HepG2 (cell line): ENCODE results near the gene HAND1. TPM values are rescaled to one million over a fixed set of nuclear protein-coding genes. Genes with fewer than 3 reads are reported as not detected.

ENCODE experiments used
- ATAC-seq: fragments of 200-7000 bp; cut with Tn5 transposase; 3 replicates; pipeline ENCODE4 v1.9.1; 2020; ENCODE audit warnings: mild to moderate bottlenecking, moderate library complexity
- BruUV-seq: library from RNA; stranded (reverse); fragments of 400-500 nt; replicated peaks from 2 replicates; lab custom pipeline; 2021; lab: Mats Ljungman, UMichigan
- CTCF ChIA-PET: fragments of 300-600 bp; formaldehyde crosslinking; extraction: SDS; loops from one replicate; lab custom pipeline; 2021; ENCODE audit warnings: low total read pairs, inconsistent platforms, low intra/inter-chr PET ratio; lab: Yijun Ruan, JAX
- POLR2A ChIA-PET: fragments of 350-600 bp; sonication (Branson Sonifier 250); formaldehyde crosslinking; loops from one replicate; lab custom pipeline; 2020; ENCODE audit warnings: antibody characterized with exemption, inconsistent platforms; lab: Yijun Ruan, JAX
- DNase-seq: peaks from one replicate; pipeline ENCODE4 v3.0.0-alpha.2; 2015; ENCODE audit warnings: low spot score
- FAIRE-seq: peaks from 3 replicates; lab custom pipeline; 2011; peaks lifted over from hg19 to GRCh38; lab: Jason Lieb, UNC
- H2AFZ ChIP-seq: one replicate; pipeline ENCODE4 v1.6.1; 2011; ENCODE audit warnings: low read length, inconsistent platforms
- H3K27ac ChIP-seq: fragments of 300-600 bp; 3 replicates; pipeline ENCODE4 v1.8.0; 2011; ENCODE audit warnings: mixed run types, mild to moderate bottlenecking, mixed read lengths, low read length, inconsistent platforms; ENCODE audit not compliant: insufficient read depth; ENCODE audit errors: extremely low read length
- H3K27me3 ChIP-seq, 2 experiments: fragments of 200-600 bp in 1 of 2; 2 replicates in 1 of 2; 3 replicates in 1 of 2; pipeline versions ENCODE4 v1.6.0 to v1.8.0; 2011; ENCODE audit warnings: low read length in 2 of 2, mild to moderate bottlenecking in 2 of 2, moderate library complexity in 2 of 2, inconsistent platforms in 1 of 2; ENCODE audit not compliant: insufficient read depth in 2 of 2, control insufficient read depth in 1 of 2
- H3K36me3 ChIP-seq, 2 experiments: fragments of 200-600 bp in 1 of 2; replicated peaks in 1 of 2; 2 replicates in 1 of 2; 3 replicates in 1 of 2; pipeline versions ENCODE4 v1.5.1 to v1.8.0; 2011; ENCODE audit warnings: low read length in 2 of 2, inconsistent platforms in 1 of 2; ENCODE audit not compliant: insufficient read depth in 2 of 2, control insufficient read depth in 1 of 2
- H3K4me1 ChIP-seq: 2 replicates; pipeline ENCODE4 v1.5.1; 2012; ENCODE audit warnings: low read length, inconsistent platforms; ENCODE audit not compliant: insufficient read depth
- H3K4me2 ChIP-seq: 2 replicates; pipeline ENCODE4 v1.6.0; 2011; ENCODE audit warnings: low read depth, low read length, inconsistent platforms
- H3K4me3 ChIP-seq, 3 experiments: fragments of 200-600 bp in 1 of 3; sonication (generic), shearing (Covaris generic) in 1 of 3; replicated peaks in 1 of 3; 2 replicates each; pipeline ENCODE4 v1.5.1; 2011 to 2016; ENCODE audit warnings: low read length in 3 of 3, inconsistent platforms in 2 of 3, low read depth in 2 of 3, mild to moderate bottlenecking in 2 of 3, control low read depth in 1 of 3, mixed read lengths in 1 of 3; ENCODE audit not compliant: insufficient read depth in 1 of 3
- H3K79me2 ChIP-seq: one replicate; pipeline ENCODE4 v1.6.1; 2011; ENCODE audit warnings: low read length, inconsistent platforms; ENCODE audit not compliant: insufficient read depth
- H3K9ac ChIP-seq: 2 replicates; pipeline ENCODE4 v1.6.0; 2011; ENCODE audit warnings: mild to moderate bottlenecking, low read depth, low read length, inconsistent platforms; ENCODE audit not compliant: insufficient read depth
- H3K9me3 ChIP-seq: 2 replicates; pipeline ENCODE4 v1.5.1; 2012; ENCODE audit warnings: mild to moderate bottlenecking, low read length
- H4K20me1 ChIP-seq: 2 replicates; pipeline ENCODE4 v1.6.0; 2011; ENCODE audit warnings: inconsistent platforms, mild to moderate bottlenecking, low read length, moderate library complexity; ENCODE audit not compliant: insufficient read depth
- CCAR2 ChIP-seq: fragments of 200-400 bp; formaldehyde crosslinking; optimal IDR thresholded peaks from 2 replicates; pipeline ENCODE3; 2018; ENCODE audit warnings: low read depth, mild to moderate bottlenecking, low read length, moderate library complexity
- IRF2 ChIP-seq: IDR thresholded peaks from 2 replicates; pipeline ENCODE4 v1.6.1; 2018; ENCODE audit warnings: missing genetic modification reagents, missing compliant biosample characterization
- MAFK ChIP-seq, 2 experiments: IDR thresholded peaks in 1 of 2; conservative IDR thresholded peaks in 1 of 2; 2 replicates each; pipeline ENCODE4 v1.6.1; 2011; ENCODE audit warnings: improper control_type of control experiment in 2 of 2, low read length in 2 of 2
- MED13 ChIP-seq: sonication (generic); formaldehyde crosslinking; IDR thresholded peaks from 2 replicates; pipeline ENCODE4 v1.5.0; 2020; ENCODE audit warnings: missing genetic modification reagents
- MTA3 ChIP-seq: sonication (generic); formaldehyde crosslinking; IDR thresholded peaks from 2 replicates; pipeline ENCODE4 v1.4.0; 2020; ENCODE audit warnings: missing genetic modification reagents
- NR3C1 ChIP-seq: sonication (generic); formaldehyde crosslinking; IDR thresholded peaks from 2 replicates; pipeline ENCODE4 v1.4.0; 2020; ENCODE audit warnings: missing genetic modification reagents
- POLR2AphosphoS5 ChIP-seq: IDR thresholded peaks from 2 replicates; pipeline ENCODE4 v1.6.1; 2012; ENCODE audit warnings: low read depth, low read length
- SPEN ChIP-seq: sonication (generic); formaldehyde crosslinking; IDR thresholded peaks from 2 replicates; pipeline ENCODE4 v1.5.1; 2020; ENCODE audit warnings: low read depth, mild to moderate bottlenecking, missing genetic modification reagents
- ZBTB3 ChIP-seq: sonication (generic); formaldehyde crosslinking; IDR thresholded peaks from 2 replicates; pipeline ENCODE4 v1.4.0; 2020; ENCODE audit warnings: low read depth, mild to moderate bottlenecking, moderate library complexity, missing genetic modification reagents, borderline replicate concordance
- ZFP90 ChIP-seq: sonication (generic); formaldehyde crosslinking; IDR thresholded peaks from 2 replicates; pipeline ENCODE4 v1.8.0; 2022; ENCODE audit warnings: missing genetic modification reagents, mild to moderate bottlenecking, inconsistent platforms, borderline replicate concordance
- ZNF337 ChIP-seq: sonication (generic); formaldehyde crosslinking; IDR thresholded peaks from 2 replicates; pipeline ENCODE4 v1.5.1; 2020; ENCODE audit warnings: missing genetic modification reagents, low read depth, mild to moderate bottlenecking, borderline replicate concordance
- ZNF83 ChIP-seq: sonication (generic); formaldehyde crosslinking; IDR thresholded peaks from 2 replicates; pipeline ENCODE4 v1.4.0; 2020; ENCODE audit warnings: missing genetic modification reagents, mild to moderate bottlenecking, borderline replicate concordance
- WGBS: methylation state at CpG from one replicate; pipeline ENCODE4 v1.1.6; 2017; ENCODE audit warnings: low lambda C conversion rate; 5-methylcytosine and 5-hydroxymethylcytosine counted together
- in situ Hi-C: cut with HindIII; loops from 2 replicates; pipeline ENCODE4 v1.10.0; 2017; ENCODE audit warnings: low pct_unique_long_range_greater_than_20kb; ENCODE audit not compliant: extremely low pct_ligation_motif_present
- intact Hi-C: fragments of 100-400 bp; cut with micrococcal nuclease; formaldehyde crosslinking; loops from one replicate; pipeline ENCODE4 v1.10.0; 2022; ENCODE audit not compliant: unreplicated experiment
- polyA plus RNA-seq, 8 experiments: library from polyadenylated mRNA; depleted of rRNA in 3 of 8; stranded (reverse) in 7 of 8; unstranded in 1 of 8; fragments of >200 nt; fragmentation: Illumina TruSeq in 4 of 8; extraction: Trizol in 4 of 8; gene quantifications; 2 replicates each; pipeline versions ENCODE4 v1.2.1 to v1.2.3, GENCODE V29; 2011 to 2016; ENCODE audit warnings: low read depth in 4 of 8, missing spikeins in 1 of 8, mixed read lengths in 1 of 8; ENCODE audit not compliant: insufficient read depth in 1 of 8
- total RNA-seq, 5 experiments: library from RNA; depleted of rRNA; stranded (reverse); fragments of >200 nt; fragmentation: Illumina TruSeq; extraction: Trizol; gene quantifications; 2 replicates each; pipeline ENCODE4 v1.2.3, GENCODE V29; 2016; ENCODE audit warnings: low read depth in 1 of 5
- TF ChIP-seq, protein P1 (sequence below): sonication (generic); formaldehyde crosslinking; IDR thresholded peaks from 2 replicates; pipeline ENCODE4 v1.4.0; 2020; ENCODE audit warnings: low read depth, mild to moderate bottlenecking, missing genetic modification reagents
- TF ChIP-seq, protein P2 (sequence below): sonication (generic); formaldehyde crosslinking; IDR thresholded peaks from 2 replicates; pipeline ENCODE4 v1.8.0; 2022; ENCODE audit warnings: mild to moderate bottlenecking, missing genetic modification reagents

HAND1 gene
- total and polyA plus RNA-seq, 2 of the 13 experiments (the other 11 are each of a cell fraction or from before 2014, with no cell fraction given) = not detected

DNA sequence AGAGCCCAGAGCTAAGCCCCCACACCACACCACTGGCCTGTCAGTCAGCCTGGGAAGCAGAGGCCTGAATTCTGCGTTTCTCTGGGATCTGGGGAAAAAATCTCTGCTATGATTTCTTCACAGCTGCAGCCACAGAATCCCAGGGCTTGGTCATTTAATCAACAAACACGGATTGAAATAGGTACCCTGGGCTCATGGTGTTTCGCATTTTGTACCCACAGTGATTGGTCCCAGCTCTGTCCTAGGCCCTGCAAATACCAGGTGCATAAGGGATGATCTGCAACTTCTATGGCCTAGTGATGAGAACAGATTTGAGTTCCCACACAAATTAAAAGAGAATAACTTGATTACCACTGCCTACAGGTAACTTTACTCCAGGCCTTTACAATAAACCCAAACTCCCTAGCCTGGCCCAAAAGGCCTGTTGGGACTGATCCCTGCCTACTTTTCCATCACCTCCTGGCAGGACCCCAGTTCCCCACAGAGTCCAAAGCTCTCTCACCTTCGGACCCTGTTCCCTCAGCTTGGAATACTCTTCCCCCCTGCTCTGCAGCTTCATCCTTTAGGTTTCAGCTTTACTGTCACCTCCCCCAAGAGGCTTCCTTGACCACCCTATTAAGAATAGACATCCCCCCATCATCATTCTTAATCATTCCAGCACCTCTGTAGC, 46.9 kb downstream of the HAND1 start:
- CTCF ChIA-PET = no interaction called here

DNA sequence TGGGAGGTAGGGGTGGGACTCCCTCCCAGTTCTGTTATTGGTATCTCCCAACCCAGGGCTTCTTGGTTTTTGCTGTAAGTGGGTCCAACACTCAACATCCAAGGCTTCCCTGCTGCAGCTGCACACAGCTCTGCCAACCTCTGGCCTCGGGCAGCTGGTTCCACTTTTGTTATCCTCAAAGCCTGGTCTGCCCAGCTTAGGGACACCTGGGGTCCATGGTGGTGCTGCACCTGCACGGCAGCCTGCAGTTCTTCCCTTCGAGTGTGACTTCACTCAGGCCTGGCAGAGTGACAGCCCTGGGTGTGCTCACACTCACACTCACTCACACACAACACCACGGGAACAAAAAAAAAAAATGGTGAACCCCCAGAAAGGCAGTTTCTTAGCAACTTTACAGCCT, 47.6 kb downstream of the HAND1 start:
- Histone ChIP-seq H3K27me3 (no peaks in the 10 kb centered on the region), H3K36me3 (no peaks in the 10 kb centered on the region), H3K4me1 (peaks cover 7% of the 10 kb centered on the region; the same call in 1 of the 2 replicates), H3K27ac (no peak overlapping the region), H2AFZ (no peak overlapping the region), H3K9ac (no peak overlapping the region), H4K20me1 (no peaks in the 10 kb centered on the region), H3K4me3 (no peak overlapping the region), H3K79me2 (no peaks in the 10 kb centered on the region), H3K9me3 (no peaks in the 10 kb centered on the region), H3K4me2 (no peak overlapping the region)
- CTCF ChIA-PET = no interaction called here
- TF ChIP-seq MTA3 (CRISPR knock-in tag) = no peak
- TF ChIP-seq IRF2 (CRISPR knock-in tag) = no peak
- TF ChIP-seq, protein P1, sequence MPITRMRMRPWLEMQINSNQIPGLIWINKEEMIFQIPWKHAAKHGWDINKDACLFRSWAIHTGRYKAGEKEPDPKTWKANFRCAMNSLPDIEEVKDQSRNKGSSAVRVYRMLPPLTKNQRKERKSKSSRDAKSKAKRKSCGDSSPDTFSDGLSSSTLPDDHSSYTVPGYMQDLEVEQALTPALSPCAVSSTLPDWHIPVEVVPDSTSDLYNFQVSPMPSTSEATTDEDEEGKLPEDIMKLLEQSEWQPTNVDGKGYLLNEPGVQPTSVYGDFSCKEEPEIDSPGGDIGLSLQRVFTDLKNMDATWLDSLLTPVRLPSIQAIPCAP = no peak
- TF ChIP-seq POLR2AphosphoS5 = no peak
- TF ChIP-seq, protein P2, sequence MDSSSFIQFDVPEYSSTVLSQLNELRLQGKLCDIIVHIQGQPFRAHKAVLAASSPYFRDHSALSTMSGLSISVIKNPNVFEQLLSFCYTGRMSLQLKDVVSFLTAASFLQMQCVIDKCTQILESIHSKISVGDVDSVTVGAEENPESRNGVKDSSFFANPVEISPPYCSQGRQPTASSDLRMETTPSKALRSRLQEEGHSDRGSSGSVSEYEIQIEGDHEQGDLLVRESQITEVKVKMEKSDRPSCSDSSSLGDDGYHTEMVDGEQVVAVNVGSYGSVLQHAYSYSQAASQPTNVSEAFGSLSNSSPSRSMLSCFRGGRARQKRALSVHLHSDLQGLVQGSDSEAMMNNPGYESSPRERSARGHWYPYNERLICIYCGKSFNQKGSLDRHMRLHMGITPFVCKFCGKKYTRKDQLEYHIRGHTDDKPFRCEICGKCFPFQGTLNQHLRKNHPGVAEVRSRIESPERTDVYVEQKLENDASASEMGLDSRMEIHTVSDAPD (CRISPR knock-in tag) = no peak
- TF ChIP-seq ZNF83 = no peak
- TF ChIP-seq CCAR2 = no peak
- no peak for TF ChIP-seq ZBTB3
- no peak for TF ChIP-seq MAFK (conservative IDR thresholded peaks at IDR 0.05 in 1 of 2, IDR thresholded peaks at IDR 0.05 in 1 of 2; ENCODE audit: low read length in 2 of 2)
- no peak for TF ChIP-seq NR3C1 (CRISPR knock-in tag)
- no peak for TF ChIP-seq MED13
- TF ChIP-seq ZNF337 (CRISPR knock-in tag) = no peak
- intact Hi-C loops = no loop called here
- DNase-seq (no peak), ATAC-seq (no peak), FAIRE-seq (no peak)
- no TSS peak for BruUV-seq
- POLR2A ChIA-PET = no interaction called here
- WGBS = 97% methylated on average over 4 of the region's 4 CpGs
- in situ Hi-C loops = no loop called here

More for the DNA sequence above, 46.9 kb downstream of the HAND1 start:
- H3K36me3 ChIP-seq = peaks cover 0 to 4% of the 10 kb centered on the region in 2 experiments; a peak in 2 of 5 replicates
- no peak overlapping the region for H3K27ac ChIP-seq
- no peaks in the 10 kb centered on the region for H4K20me1 ChIP-seq
- no peak overlapping the region for H3K4me3 ChIP-seq
- DNase-seq = no peak
- intact Hi-C loops = no loop called here
- no peak overlapping the region for H3K9ac ChIP-seq
- no peak overlapping the region for H3K4me2 ChIP-seq
- no peak for TF ChIP-seq ZFP90 (CRISPR knock-in tag)
- TF ChIP-seq SPEN = no peak
- no peaks in the 10 kb centered on the region for H3K79me2 ChIP-seq
- ATAC-seq = no peak
- no TSS peak for BruUV-seq
- H3K27me3 ChIP-seq = no peaks in the 10 kb centered on the region
- 89% methylated on average over 4 of the region's 4 CpGs for WGBS
- H2AFZ ChIP-seq = no peak overlapping the region
- peaks cover 7% of the 10 kb centered on the region; the same call in 1 of the 2 replicates for H3K4me1 ChIP-seq
- POLR2A ChIA-PET = no interaction called here
- H3K9me3 ChIP-seq = no peaks in the 10 kb centered on the region
- no peak for FAIRE-seq
- in situ Hi-C loops = no loop called here
